Lung microvascular endothelial cell (primary cell): ENCODE measurements around the gene MRPS10. TPM values are rescaled to one million over a fixed set of nuclear protein-coding genes. Genes with fewer than 3 reads are reported as not detected.
"Not testable (repeated sequence)": the region's sequence is repeated elsewhere in the genome, so short reads cannot be mapped to it uniquely, and the experiment has no call there.

ENCODE experiments used
- DNase-seq, 2 donors: peaks; one replicate each; pipeline versions ENCODE4 v3.0.0 to v3.0.0-alpha.2; 2010; ENCODE audit warnings: low read depth in 2 of 2
- total RNA-seq: library from RNA; depleted of rRNA; stranded (reverse); fragments of >200 nt; gene quantifications from 2 replicates; pipeline ENCODE4 v1.2.1, GENCODE V29; 2014

Gene MRPS10
- total RNA-seq, 1 donor from 2014 or later: 31.0 TPM

- DNase-seq: no peak
These were observed 5.9 kb downstream of the MRPS10 start for GRCh38 chr6:42211726-42212125.

DNA sequence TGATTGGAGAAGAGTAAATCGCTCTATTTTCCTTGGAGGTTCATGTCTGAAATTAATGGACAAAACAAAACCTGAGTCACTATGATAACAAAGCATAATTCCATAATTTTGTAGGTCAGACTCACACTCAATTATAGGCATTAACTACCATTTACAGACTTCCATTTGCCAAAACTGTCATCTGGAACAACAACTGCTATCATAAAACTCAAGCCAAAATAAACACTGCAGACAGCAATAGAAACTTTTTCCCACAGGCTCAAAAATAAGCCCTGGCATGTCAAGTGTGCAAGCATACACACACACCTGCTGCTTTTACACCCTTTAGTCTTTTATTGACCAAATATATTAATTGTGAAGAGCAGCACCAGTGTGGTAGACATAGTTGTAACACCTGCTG is 7.1 kb downstream of the MRPS10 start:
- DNase-seq: peak in 1 of 2 donors; percentile 96

- DNase-seq: not testable (repeated sequence)
These were observed 10.1 kb downstream of the MRPS10 start for GRCh38 chr6:42207559-42207958.

GRCh38 chr6:42204768-42205282 is 12.8 kb downstream of the MRPS10 start:
- DNase-seq: no peak

DNA sequence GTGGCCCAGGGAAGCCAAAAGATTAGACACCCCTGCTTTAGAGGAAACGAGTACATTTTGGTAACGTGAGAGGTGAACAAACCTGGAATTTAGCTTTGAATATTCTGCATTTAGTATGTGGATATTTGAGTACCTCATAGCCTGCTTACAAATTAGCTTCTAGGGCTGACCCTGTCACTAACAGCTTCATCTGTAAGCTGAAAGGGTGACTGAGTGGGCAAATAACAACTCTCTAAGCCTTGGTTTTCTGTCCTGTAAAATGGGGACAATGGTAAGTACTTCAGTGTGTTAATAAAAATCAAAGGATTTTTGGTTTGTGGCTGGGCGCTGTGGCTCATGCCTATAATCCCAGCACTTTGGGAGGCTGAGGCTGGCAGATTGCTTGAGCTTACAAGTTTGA is 14.5 kb downstream of the MRPS10 start:
- no peak for DNase-seq

DNA sequence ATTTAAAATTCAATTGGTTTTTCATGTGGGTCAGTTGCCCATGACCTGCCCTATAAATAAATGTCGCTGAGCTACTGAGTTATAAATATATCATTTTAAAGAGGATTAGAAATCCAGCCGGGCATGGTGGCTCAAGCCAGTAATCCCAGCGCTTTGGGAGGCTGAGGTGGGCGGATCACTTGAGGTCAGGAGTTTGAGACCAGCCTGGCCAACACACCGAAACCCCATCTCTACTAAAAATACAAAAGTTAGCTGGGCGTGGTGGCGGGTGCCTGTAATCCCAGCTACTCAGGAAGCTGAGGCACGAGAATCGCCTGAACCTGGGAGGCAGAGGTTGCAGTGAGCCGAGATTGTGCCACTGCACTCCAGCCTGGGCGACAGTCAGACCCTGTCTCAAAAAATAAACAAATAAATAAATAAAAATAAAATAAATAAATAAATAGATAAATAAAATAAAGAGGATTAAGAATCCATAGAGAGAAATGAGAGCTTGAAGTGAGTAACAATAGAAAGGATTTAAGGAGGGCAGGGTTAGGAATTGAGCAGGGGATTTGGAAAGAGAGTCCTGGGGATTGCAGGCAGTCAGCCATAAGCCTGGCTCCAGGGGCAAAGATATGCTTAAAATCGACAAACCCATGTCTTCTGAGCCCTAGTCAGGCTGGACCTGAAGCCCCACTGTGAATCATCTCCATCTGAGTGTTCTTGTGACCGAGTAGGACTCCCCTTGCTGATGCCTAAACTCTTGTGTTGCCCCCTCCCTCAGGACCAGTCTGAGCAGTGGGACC is 15.3 kb downstream of the MRPS10 start:
- not testable (repeated sequence) for DNase-seq

DNA sequence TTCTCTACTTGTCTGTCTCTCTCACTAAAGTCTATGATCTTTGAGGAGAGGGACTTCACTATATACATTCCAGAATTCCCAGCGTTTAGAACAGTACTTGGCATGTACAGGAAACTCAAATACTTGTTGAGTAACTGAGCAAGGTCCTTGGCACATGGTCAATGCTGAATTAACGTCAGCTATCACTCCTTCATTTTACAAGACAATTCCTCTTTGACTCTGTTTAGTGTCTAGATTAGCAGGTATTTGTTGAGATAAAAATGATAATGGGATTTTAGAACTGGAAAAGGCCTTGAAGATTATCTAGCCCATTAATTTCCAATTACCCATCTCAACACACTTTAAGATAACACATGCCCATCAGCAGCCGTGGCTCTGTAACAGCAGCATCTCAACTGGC is 16.3 kb downstream of the MRPS10 start:
- DNase-seq: no peak

DNA sequence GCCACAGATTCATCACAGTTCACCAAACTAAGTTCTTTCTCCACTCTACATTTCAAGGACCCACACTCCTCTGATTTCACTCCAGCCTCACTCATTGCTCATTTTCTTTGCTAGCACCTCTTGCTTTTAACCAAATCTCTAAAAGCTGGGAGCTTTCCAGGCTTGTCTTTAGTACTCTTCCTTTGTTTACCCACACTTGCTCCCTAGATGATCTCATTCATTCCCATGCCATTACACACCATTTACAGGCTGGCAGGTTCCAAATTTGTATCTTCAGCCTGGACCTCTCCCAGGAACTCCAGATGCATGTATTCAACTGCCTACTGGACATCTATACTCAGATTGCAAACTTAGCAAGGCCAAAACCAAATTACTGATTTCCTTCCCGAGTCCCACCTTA is 17.6 kb downstream of the MRPS10 start:
- peak; percentile 38 to 50 for DNase-seq

- DNase-seq: peak in 1 of 2 donors; percentile 27
These were observed 18.3 kb downstream of the MRPS10 start for GRCh38 chr6:42199106-42199981.

DNA sequence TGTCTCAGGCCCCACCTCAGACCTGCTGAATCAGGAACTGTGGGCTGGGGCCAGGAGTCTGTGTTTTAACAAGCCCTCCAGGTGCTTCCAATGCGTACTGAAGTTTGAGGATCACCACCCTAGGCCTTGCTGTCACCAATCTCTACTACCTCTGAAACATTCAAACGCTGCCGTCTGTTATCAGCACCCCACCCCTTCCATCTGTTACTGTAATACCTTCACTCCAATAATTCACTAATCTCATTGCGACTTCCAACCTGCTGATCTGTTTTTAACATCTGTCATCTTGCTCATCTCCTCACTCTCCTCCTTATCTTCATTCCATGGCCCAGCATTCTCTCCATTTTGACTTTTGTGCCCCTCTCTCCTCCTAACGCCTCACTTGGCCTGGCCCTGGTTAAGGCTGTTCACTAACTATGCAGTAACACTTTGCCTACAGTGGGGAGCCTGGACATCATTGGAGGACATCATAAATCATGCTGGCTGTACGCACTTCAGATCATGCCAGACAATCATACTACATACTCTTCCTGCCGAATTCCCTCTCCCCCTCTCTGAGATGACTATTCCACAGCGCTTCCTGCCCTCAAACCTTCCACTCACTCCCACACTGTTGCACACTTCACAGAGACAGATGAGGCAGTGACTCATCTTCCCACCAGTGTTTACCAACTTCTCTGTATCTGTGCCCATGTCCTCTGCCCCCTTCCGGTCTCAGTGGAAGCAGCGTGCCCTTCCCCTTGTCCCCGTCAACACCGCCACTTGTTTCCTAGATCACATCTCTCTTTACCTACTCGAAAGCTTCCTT is 19.9 kb downstream of the MRPS10 start:
- peak; percentile 83 to 89 for DNase-seq

DNA sequence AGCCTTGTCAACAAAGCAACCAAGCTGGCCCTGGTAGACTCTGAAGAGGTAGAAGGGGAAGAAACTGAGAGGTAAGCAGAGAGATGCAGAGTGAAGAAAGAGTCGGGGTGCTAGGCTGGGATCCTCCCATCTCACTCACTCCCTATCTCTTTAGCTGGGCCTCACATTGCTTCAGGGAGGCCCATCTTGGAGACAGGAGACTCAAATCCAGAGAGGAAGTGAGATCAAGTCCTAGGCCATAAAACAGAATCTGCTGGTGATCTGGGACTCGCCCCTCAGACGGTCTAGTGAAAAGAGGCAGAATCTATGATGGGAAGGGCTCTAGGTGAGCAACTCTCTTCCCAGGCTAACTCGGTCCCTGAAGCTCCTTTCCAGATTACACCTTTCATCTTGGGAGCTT is 22.2 kb downstream of the MRPS10 start:
- DNase-seq: no peak

- no peak for DNase-seq
These were observed 23.6 kb downstream of the MRPS10 start for GRCh38 chr6:42194056-42194455.

- no peak for DNase-seq
These were observed 24.2 kb downstream of the MRPS10 start for GRCh38 chr6:42193491-42193894.

- DNase-seq: not testable (repeated sequence)
These were observed 25.3 kb downstream of the MRPS10 start for GRCh38 chr6:42192385-42192784.

- no peak for DNase-seq
These were observed 27.0 kb downstream of the MRPS10 start for GRCh38 chr6:42190554-42191183.

GRCh38 chr6:42188406-42188805 is 29.3 kb downstream of the MRPS10 start:
- no peak for DNase-seq

- DNase-seq: no peak
These were observed 32.1 kb downstream of the MRPS10 start for GRCh38 chr6:42185597-42185996.

DNA sequence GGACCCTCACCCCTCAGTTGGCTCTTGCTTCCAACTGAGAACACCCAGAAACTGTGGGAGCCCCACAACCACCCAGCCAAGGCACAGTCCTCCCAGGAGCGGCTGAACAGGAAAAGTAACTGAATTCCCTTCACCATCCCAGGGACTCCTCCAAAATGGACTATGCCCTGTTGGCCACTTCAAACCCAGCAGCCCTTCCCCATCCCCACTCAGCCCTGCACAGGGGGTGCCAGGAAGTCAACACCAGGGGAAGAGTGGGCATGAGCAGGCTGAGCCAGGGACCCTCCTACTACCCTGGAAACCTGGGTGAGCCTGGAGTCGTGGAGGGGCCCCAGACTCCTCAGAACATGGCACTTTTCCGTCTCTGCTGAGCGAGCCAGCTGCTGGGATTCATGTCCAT is 33.2 kb downstream of the MRPS10 start:
- no peak for DNase-seq

DNA sequence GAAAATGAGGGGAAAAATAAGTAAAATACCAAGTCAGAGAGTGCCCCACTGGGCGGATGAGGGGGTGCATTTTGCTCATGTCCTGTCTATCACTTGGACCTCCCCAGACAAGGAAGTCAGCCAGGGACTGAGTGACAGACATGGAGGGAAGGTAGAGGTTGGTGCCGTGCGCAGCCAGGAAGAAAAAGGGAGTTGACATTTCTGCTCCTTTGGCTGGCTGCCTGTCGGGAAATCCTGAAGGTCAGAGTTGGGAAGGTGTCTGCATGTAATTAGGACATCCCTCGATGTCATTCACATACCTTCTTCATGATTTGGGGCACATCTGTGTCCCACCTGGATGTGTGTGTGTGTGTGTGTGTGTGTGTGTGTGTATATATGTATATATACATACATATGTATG is 35.6 kb downstream of the MRPS10 start:
- no peak for DNase-seq

DNA sequence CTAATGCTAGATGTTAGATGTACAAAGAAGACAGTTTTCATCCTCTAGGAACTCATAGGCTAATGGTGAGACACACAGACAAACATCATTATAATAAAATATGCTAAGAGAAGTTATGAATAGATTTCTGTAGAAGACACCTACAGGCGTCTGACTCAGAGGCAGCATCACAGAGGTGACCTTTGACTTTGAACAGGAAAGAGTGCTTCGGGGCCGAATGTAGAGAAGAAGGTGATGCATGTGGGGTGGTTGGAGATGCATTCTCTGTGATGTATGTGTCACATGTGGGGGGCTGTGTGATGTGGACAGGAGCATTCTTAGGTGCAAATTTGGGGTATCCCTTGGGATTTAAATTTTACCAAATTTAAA is 37.7 kb downstream of the MRPS10 start:
- DNase-seq: no peak

- no peak for DNase-seq
These were observed 38.3 kb downstream of the MRPS10 start for GRCh38 chr6:42179261-42179944.
